ENCODE data around the gene CHCHD6. TPM values are rescaled to one million over a fixed set of nuclear protein-coding genes. Genes with fewer than 3 reads are reported as not detected.

The CHCHD6 gene
- total RNA-seq, 2 experiments from 2014 or later = 8.7 to 9.3 TPM

GRCh38 chr3:126912491-126913195 is 208.6 kb downstream of the CHCHD6 start:
- Histone ChIP-seq H3K27me3 (ENCODE audit: control insufficient read depth in 1 of 2, insufficient read depth in 2 of 2, low read length in 2 of 2) (no peaks in the 10 kb centered on the region), H3K4me3 (ENCODE audit: low read length) (no peak overlapping the region), H3K27ac (ENCODE audit: low read depth in 1 of 2, low read length in 2 of 2) (no peak overlapping the region), H3K9me3 (ENCODE audit: control insufficient read depth in 1 of 2, insufficient read depth in 1 of 2, low read length in 2 of 2) (peaks cover 0 to 14% of the 10 kb centered on the region in 2 experiments), H3K36me3 (ENCODE audit: insufficient read depth, low read length) (peaks cover 3% of the 10 kb centered on the region), H3K4me1 (ENCODE audit: insufficient read depth, low read length) (peaks cover 44% of the 10 kb centered on the region)
- no peaks in the 10 kb centered on the region for H3K9me3 Mint-ChIP-seq
- CTCF ChIA-PET = no interaction called here
- no peak overlapping the region for H3K27ac Mint-ChIP-seq
- peaks cover 37% of the 10 kb centered on the region for H3K36me3 Mint-ChIP-seq (ENCODE audit: low read depth)
- POLR2A ChIA-PET = no interaction called here
- H3K4me1 Mint-ChIP-seq (ENCODE audit: low read depth) = peaks cover 36% of the 10 kb centered on the region
- H3K27me3 Mint-ChIP-seq = no peaks in the 10 kb centered on the region
- TF ChIP-seq CTCF (IDR thresholded peaks at IDR 0.05) = no peak
- intact Hi-C loops (cut with DNase I, micrococcal nuclease) = no loop called here
- no peak overlapping the region for H3K4me3 Mint-ChIP-seq
- DNase-seq (no peak), ATAC-seq (ENCODE audit: poor library complexity) (no peak)

- Mint-ChIP-seq H3K9me3 (no peaks in the 10 kb centered on the region), H3K27ac (no peak overlapping the region), H3K4me1 (ENCODE audit: low read depth) (peaks cover 33% of the 10 kb centered on the region), H3K36me3 (ENCODE audit: low read depth) (peaks cover 46% of the 10 kb centered on the region), H3K4me3 (no peak overlapping the region), H3K27me3 (no peaks in the 10 kb centered on the region)
- H3K36me3 ChIP-seq (ENCODE audit: insufficient read depth, low read length) = peaks cover 3% of the 10 kb centered on the region
- ChIA-PET CTCF (interaction anchor here (1.6 kb wide), 1 partner anchor 69 kb away, joined by 4 read pairs; the partner anchor contains the start of gene PLXNA1), POLR2A (no interaction called here)
- ATAC-seq (ENCODE audit: poor library complexity) (no peak), DNase-seq (peak in 2 of 14 experiments; percentile 14 to 26)
- H3K27me3 ChIP-seq (ENCODE audit: control insufficient read depth in 1 of 2, insufficient read depth in 2 of 2, low read length in 2 of 2) = no peaks in the 10 kb centered on the region
- no peak overlapping the region for H3K4me3 ChIP-seq (ENCODE audit: low read length)
- H3K9me3 ChIP-seq (ENCODE audit: control insufficient read depth in 1 of 2, insufficient read depth in 1 of 2, low read length in 2 of 2) = peaks cover 0 to 14% of the 10 kb centered on the region in 2 experiments
- TF ChIP-seq CTCF (IDR thresholded peaks at IDR 0.05) = no peak
- intact Hi-C loops (cut with DNase I, micrococcal nuclease) = no loop called here
- no peak overlapping the region for H3K27ac ChIP-seq (ENCODE audit: low read depth in 1 of 2, low read length in 2 of 2)
- peaks cover 44% of the 10 kb centered on the region for H3K4me1 ChIP-seq (ENCODE audit: insufficient read depth, low read length)
Observed at GRCh38 chr3:126913524-126913923, 209.5 kb downstream of the CHCHD6 start.

- ATAC-seq (ENCODE audit: poor library complexity) (no peak), DNase-seq (no peak)
- ChIA-PET POLR2A (no interaction called here), CTCF (interaction anchor here (1.6 kb wide), 1 partner anchor 68 kb away, joined by 4 read pairs; the partner anchor contains the start of gene PLXNA1)
- no peak overlapping the region for H3K4me3 ChIP-seq (ENCODE audit: low read length)
- no peak overlapping the region for H3K27ac ChIP-seq (ENCODE audit: low read depth in 1 of 2, low read length in 2 of 2)
- peaks cover 0 to 12% of the 10 kb centered on the region in 2 experiments for H3K9me3 ChIP-seq (ENCODE audit: control insufficient read depth in 1 of 2, insufficient read depth in 1 of 2, low read length in 2 of 2)
- no peak overlapping the region for H3K27ac Mint-ChIP-seq
- no peaks in the 10 kb centered on the region for H3K27me3 ChIP-seq (ENCODE audit: control insufficient read depth in 1 of 2, insufficient read depth in 2 of 2, low read length in 2 of 2)
- peaks cover 3% of the 10 kb centered on the region for H3K36me3 ChIP-seq (ENCODE audit: insufficient read depth, low read length)
- no peak overlapping the region for H3K4me3 Mint-ChIP-seq
- TF ChIP-seq CTCF (IDR thresholded peaks at IDR 0.05) = no peak
- peaks cover 46% of the 10 kb centered on the region for H3K36me3 Mint-ChIP-seq (ENCODE audit: low read depth)
- no peaks in the 10 kb centered on the region for H3K27me3 Mint-ChIP-seq
- H3K4me1 Mint-ChIP-seq (ENCODE audit: low read depth) = peaks cover 28% of the 10 kb centered on the region
- intact Hi-C loops (cut with DNase I, micrococcal nuclease) = no loop called here
- no peaks in the 10 kb centered on the region for H3K9me3 Mint-ChIP-seq
- peaks cover 38% of the 10 kb centered on the region for H3K4me1 ChIP-seq (ENCODE audit: insufficient read depth, low read length)
Observed at GRCh38 chr3:126914226-126914625, 210.2 kb downstream of the CHCHD6 start.
